Measurements from ENCODE around the gene SPSB2. TPM values are rescaled to one million over a fixed set of nuclear protein-coding genes. Genes with fewer than 3 reads are reported as not detected.
A peak's percentile ranks its signal among the peaks of the same experiment; 100 is the strongest.

SPSB2 gene
- total and polyA plus RNA-seq, 9 of the 15 experiments (the other 6 are each of a cell fraction or from before 2014, with no cell fraction given) = 0.10 to 10.6 (median 1.9) TPM

GRCh38 chr12:6872073-6873048 lies 742 bp downstream of the SPSB2 start (continued):
- TF ChIP-seq ZNF212 (CRISPR knock-in tag; IDR thresholded peaks at IDR 0.05) = no peak
- TF ChIP-seq HMBOX1 (IDR thresholded peaks at IDR 0.05) = no peak
- no peak for TF ChIP-seq ZNF280B (CRISPR knock-in tag; IDR thresholded peaks at IDR 0.05)
- no peak for TF ChIP-seq ZSCAN32 (CRISPR knock-in tag; IDR thresholded peaks at IDR 0.05)
- TF ChIP-seq PHTF2 (CRISPR knock-in tag; IDR thresholded peaks at IDR 0.05) = no peak
- no peak for TF ChIP-seq KDM4B (IDR thresholded peaks at IDR 0.05; ENCODE audit: borderline replicate concordance in 2 of 2, low read depth in 1 of 2)
- no peak for TF ChIP-seq SRSF3 (IDR thresholded peaks at IDR 0.05; ENCODE audit: insufficient read depth, low read length)
- TF ChIP-seq RBBP5 (IDR thresholded peaks at IDR 0.05; ENCODE audit: borderline replicate concordance, insufficient read depth, low read length, poor library complexity, severe bottlenecking) = no peak
- no peak for TF ChIP-seq ID3 (CRISPR knock-in tag; IDR thresholded peaks at IDR 0.05)
- no peak for TF ChIP-seq ID3 (tag; IDR thresholded peaks at IDR 0.05)
- TF ChIP-seq HMGN3 (IDR thresholded peaks at IDR 0.05; ENCODE audit: borderline replicate concordance, extremely low read depth, insufficient read length, low read depth, low read length) = peak; percentile 38
- TF ChIP-seq PHF20 (IDR thresholded peaks at IDR 0.05; ENCODE audit: partially characterized antibody) = no peak
- TF ChIP-seq SRSF1 (IDR thresholded peaks at IDR 0.05; ENCODE audit: low read depth, low read length) = no peak
- TF ChIP-seq ETV1 (tag; conservative IDR thresholded peaks at IDR 0.05; ENCODE audit: low read depth) = no peak
- TF ChIP-seq IFI16 (CRISPR knock-in tag; IDR thresholded peaks at IDR 0.05) = no peak
- no peak for TF ChIP-seq PRPF4 (IDR thresholded peaks at IDR 0.05; ENCODE audit: insufficient read depth, low read depth, low read length, poor library complexity, severe bottlenecking)
- TF ChIP-seq NR4A1 (CRISPR knock-in tag; IDR thresholded peaks at IDR 0.05) = no peak
- TF ChIP-seq NR4A1 (tag; IDR thresholded peaks at IDR 0.05) = no peak
- no peak for TF ChIP-seq SMARCA5 (IDR thresholded peaks at IDR 0.05)
- TF ChIP-seq TRIM28 (IDR thresholded peaks at IDR 0.05) = no peak
- TF ChIP-seq HNRNPUL1 (IDR thresholded peaks at IDR 0.05; ENCODE audit: low read length) = no peak
- no peak for TF ChIP-seq SOX6 (IDR thresholded peaks at IDR 0.05)
- no peak for TF ChIP-seq ETV6 (IDR thresholded peaks at IDR 0.05; ENCODE audit: borderline replicate concordance in 1 of 2, low read depth in 2 of 2, low read length in 1 of 2)
- no peak for TF ChIP-seq ETV6 (CRISPR knock-in tag; IDR thresholded peaks at IDR 0.05; ENCODE audit: borderline replicate concordance)
- TF ChIP-seq PCBP2 (IDR thresholded peaks at IDR 0.05; ENCODE audit: low read depth, low read length, poor library complexity, severe bottlenecking) = no peak
- no peak for TF ChIP-seq BDP1 (IDR thresholded peaks at IDR 0.05; ENCODE audit: insufficient read depth, insufficient read length)
- TF ChIP-seq KHSRP (IDR thresholded peaks at IDR 0.05) = no peak
- TF ChIP-seq GABPB1 (CRISPR knock-in tag; IDR thresholded peaks at IDR 0.05) = peak; percentile 41; the same call in 1 of the 2 replicates

All from K562 (cell line).